Thyroid gland (tissue), 4 donors: Measurements from ENCODE around the gene SLC15A4. TPM values are rescaled to one million over a fixed set of nuclear protein-coding genes. Genes with fewer than 3 reads are reported as not detected.

Experiments used
- DNase-seq, 2 donors: peaks; one replicate each; pipeline ENCODE4 v3.0.0-alpha.2; 2019
- H3K27ac ChIP-seq, 3 donors: fragments of 200-600 bp; sonication (generic); 1 replicate in 2 of 3; 2 replicates in 1 of 3; pipeline ENCODE4 v1.5.1; 2016 to 2019; ENCODE audit warnings: mild to moderate bottlenecking in 1 of 3, moderate library complexity in 1 of 3
- H3K27me3 ChIP-seq: fragments of 200-600 bp; sonication (generic); one replicate; pipeline ENCODE4 v1.5.1; 2019
- H3K36me3 ChIP-seq, 2 donors: fragments of 200-600 bp; sonication (generic); one replicate each; pipeline ENCODE4 v1.5.1; 2016 to 2019
- H3K4me1 ChIP-seq, 2 donors: fragments of 200-600 bp; sonication (generic); one replicate each; pipeline ENCODE4 v1.5.1; 2017 to 2019
- H3K4me3 ChIP-seq, 3 donors: fragments of 200-600 bp; sonication (generic); replicated peaks in 1 of 3; 1 replicate in 2 of 3; 2 replicates in 1 of 3; pipeline ENCODE4 v1.5.1; 2016; ENCODE audit warnings: mild to moderate bottlenecking in 1 of 3
- H3K9me3 ChIP-seq: fragments of 200-600 bp; sonication (generic); one replicate; pipeline ENCODE4 v1.5.1; 2017
- CTCF ChIP-seq, 6 experiments: fragments of 200-600 bp in 3 of 6; fragments of 450-650 bp in 3 of 6; sonication (generic) in 3 of 6; IDR thresholded peaks; one replicate each; pipeline ENCODE4 v1.5.1; 2016 to 2019; ENCODE audit warnings: antibody characterized with exemption in 6 of 6, mild to moderate bottlenecking in 2 of 6, inconsistent platforms in 1 of 6, moderate library complexity in 1 of 6
- POLR2A ChIP-seq, 2 donors: fragments of 450-650 bp; IDR thresholded peaks; one replicate each; pipeline ENCODE4 v1.6.1; 2017; ENCODE audit warnings: antibody characterized with exemption in 2 of 2, mild to moderate bottlenecking in 2 of 2, moderate library complexity in 1 of 2
- WGBS, 2 donors: methylation state at CpG; one replicate each; pipeline ENCODE4 v1.1.5; 2017; 5-methylcytosine and 5-hydroxymethylcytosine counted together
- intact Hi-C: fragments of 100-400 bp; cut with DNase I; formaldehyde crosslinking; loops from one replicate; pipeline ENCODE4 v1.15.1; 2023
- total RNA-seq, 4 donors: library from RNA; depleted of rRNA; stranded (reverse); fragments of >200 nt; gene quantifications; one replicate each; pipeline ENCODE4 v1.2.3, GENCODE V29; 2016

Gene SLC15A4
- total RNA-seq, 4 donors from 2014 or later, result 40.4 to 55.6 (median 43.9) TPM

- no peak overlapping the region for H3K4me3 ChIP-seq
- H3K27me3 ChIP-seq, result no peaks in the 10 kb centered on the region
- no peaks in the 10 kb centered on the region for H3K9me3 ChIP-seq
- no peaks in the 10 kb centered on the region for H3K36me3 ChIP-seq
- no peaks in the 10 kb centered on the region for H3K4me1 ChIP-seq
- no peak for DNase-seq
- intact Hi-C loops, result no loop called here
- 92 to 93% methylated on average over 10 of the region's 10 CpGs for WGBS, 2 donors
- no peak for TF ChIP-seq CTCF (IDR thresholded peaks at IDR 0.05)
- no peak for TF ChIP-seq POLR2A (IDR thresholded peaks at IDR 0.05)
- H3K27ac ChIP-seq, result no peak overlapping the region
These were observed 51.5 kb downstream of the SLC15A4 start for GRCh38 chr12:128772249-128772648.

DNA sequence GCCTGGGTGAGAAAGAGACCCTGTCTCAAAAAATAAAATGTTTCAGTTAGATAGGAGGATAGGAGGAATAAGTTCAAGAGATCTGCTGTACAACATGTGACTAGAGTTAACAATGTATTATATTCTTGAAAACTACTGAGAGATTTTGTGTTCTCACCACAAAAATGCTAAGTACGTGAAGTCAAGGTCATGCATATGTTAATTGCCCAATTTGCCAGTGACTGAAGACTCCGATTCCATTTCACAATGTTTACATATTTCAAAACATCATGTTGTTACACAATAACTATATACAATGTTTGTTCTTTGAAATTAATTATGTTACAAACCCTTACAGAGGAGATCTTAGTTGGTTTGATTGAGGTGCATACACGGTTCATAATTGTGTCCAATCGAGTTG lies 52.1 kb downstream of the SLC15A4 start:
- no peak for TF ChIP-seq POLR2A (IDR thresholded peaks at IDR 0.05)
- no peak for TF ChIP-seq CTCF (IDR thresholded peaks at IDR 0.05)

GRCh38 chr12:128767518-128767917 lies 56.2 kb downstream of the SLC15A4 start:
- 37 to 43% methylated on average over 9 of the region's 9 CpGs for WGBS, 2 donors
- DNase-seq, result no peak
- Histone ChIP-seq H3K9me3 (no peaks in the 10 kb centered on the region), H3K27ac (no peak overlapping the region), H3K27me3 (no peaks in the 10 kb centered on the region), H3K36me3 (no peaks in the 10 kb centered on the region), H3K4me1 (no peaks in the 10 kb centered on the region), H3K4me3 (no peak overlapping the region)
- intact Hi-C loops, result no loop called here
- TF ChIP-seq POLR2A (IDR thresholded peaks at IDR 0.05), result no peak
- no peak for TF ChIP-seq CTCF (IDR thresholded peaks at IDR 0.05)

More for the DNA sequence above, 52.1 kb downstream of the SLC15A4 start:
- no peak for DNase-seq
- H3K36me3 ChIP-seq, result no peaks in the 10 kb centered on the region
- intact Hi-C loops, result no loop called here
- 93 to 95% methylated on average over 4 of the region's 4 CpGs for WGBS, 2 donors
- no peak overlapping the region for H3K4me3 ChIP-seq
- H3K27ac ChIP-seq, result no peak overlapping the region
- no peaks in the 10 kb centered on the region for H3K27me3 ChIP-seq
- no peaks in the 10 kb centered on the region for H3K9me3 ChIP-seq
- H3K4me1 ChIP-seq, result no peaks in the 10 kb centered on the region

GRCh38 chr12:128766738-128767501 lies 56.8 kb downstream of the SLC15A4 start:
- Histone ChIP-seq H3K27ac (no peak overlapping the region), H3K36me3 (no peaks in the 10 kb centered on the region), H3K4me3 (no peak overlapping the region), H3K4me1 (no peaks in the 10 kb centered on the region), H3K27me3 (no peaks in the 10 kb centered on the region), H3K9me3 (no peaks in the 10 kb centered on the region)
- intact Hi-C loops, result no loop called here
- WGBS, 2 donors, result 64 to 71% methylated on average over 12 of the region's 12 CpGs
- no peak for DNase-seq
- TF ChIP-seq CTCF (IDR thresholded peaks at IDR 0.05) (no peak), POLR2A (IDR thresholded peaks at IDR 0.05) (no peak)

GRCh38 chr12:128763395-128763794 lies 60.4 kb downstream of the SLC15A4 start:
- no peak overlapping the region for H3K4me3 ChIP-seq
- no peaks in the 10 kb centered on the region for H3K27me3 ChIP-seq
- 75 to 86% methylated on average over 9 of the region's 9 CpGs for WGBS, 2 donors
- no peaks in the 10 kb centered on the region for H3K36me3 ChIP-seq
- DNase-seq, result no peak
- intact Hi-C loops, result no loop called here
- H3K27ac ChIP-seq, result no peak overlapping the region
- no peak for TF ChIP-seq CTCF (IDR thresholded peaks at IDR 0.05)
- TF ChIP-seq POLR2A (IDR thresholded peaks at IDR 0.05), result no peak
- no peaks in the 10 kb centered on the region for H3K9me3 ChIP-seq
- no peaks in the 10 kb centered on the region for H3K4me1 ChIP-seq
